ENCODE measurements around the gene BCO2. TPM values are rescaled to one million over a fixed set of nuclear protein-coding genes. Genes with fewer than 3 reads are reported as not detected.

BCO2 gene
- total RNA-seq, 3 donors from 2014 or later = 3.4 to 10.8 (median 5.2) TPM

DNA sequence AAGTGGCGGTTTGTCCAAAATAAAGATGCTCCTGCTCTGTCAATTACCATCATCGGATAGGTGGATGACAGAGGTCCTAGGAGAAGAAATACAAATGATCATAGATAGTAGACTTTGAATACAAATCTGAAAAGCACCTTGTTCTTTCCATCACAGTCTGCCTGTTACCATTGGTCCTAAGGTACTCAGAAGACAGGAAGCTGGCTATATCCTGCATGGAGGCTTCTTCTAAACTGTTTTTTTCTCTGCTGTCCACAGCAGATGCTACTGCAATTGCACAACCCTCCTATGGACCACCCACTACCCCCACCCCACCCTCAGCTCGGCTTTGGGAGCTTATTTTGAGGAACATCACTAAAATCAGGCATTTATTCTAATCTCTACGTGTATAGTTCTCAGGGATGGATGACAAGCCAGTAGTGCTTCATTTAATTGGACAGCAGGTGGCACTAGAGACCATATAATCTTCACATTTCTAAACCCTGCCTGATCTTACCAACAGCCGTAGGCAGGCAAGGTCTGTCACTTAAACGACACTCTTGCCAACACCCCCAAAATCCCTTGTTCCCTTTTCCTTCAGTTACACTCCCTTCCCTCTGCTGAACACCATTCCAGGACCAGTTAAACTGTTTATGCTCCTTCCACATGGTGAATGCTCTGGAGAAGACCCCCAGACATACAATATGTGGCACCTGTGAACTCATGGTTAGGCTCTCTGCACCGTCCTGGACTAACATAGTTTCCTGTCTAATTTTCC is 44.3 kb downstream of the BCO2 start:
- peak in 1 of 2 donors; percentile 34 for DNase-seq (ENCODE audit: low spot score in 2 of 2)
- Histone ChIP-seq H3K4me3 (no peak overlapping the region), H3K27me3 (no peaks in the 10 kb centered on the region), H3K9me3 (no peaks in the 10 kb centered on the region), H3K4me1 (no peaks in the 10 kb centered on the region), H3K27ac (no peak overlapping the region), H3K36me3 (no peaks in the 10 kb centered on the region)
- intact Hi-C loops (cut with DNase I; ENCODE audit: low total_unique reads) = loop anchor here (5.0 kb wide), 1 partner anchor 63 kb away; no protein-coding TSS in a partner anchor
- peak; percentile 51 to 90 (median 87) for TF ChIP-seq CTCF (IDR thresholded peaks at IDR 0.05)
- TF ChIP-seq POLR2A (IDR thresholded peaks at IDR 0.05) = no peak

- H3K27me3 ChIP-seq = no peaks in the 10 kb centered on the region
- no peaks in the 10 kb centered on the region for H3K4me1 ChIP-seq
- H3K4me3 ChIP-seq = no peak overlapping the region
- intact Hi-C loops (cut with DNase I; ENCODE audit: low total_unique reads) = loop anchor here (5.0 kb wide), 1 partner anchor 61 kb away; no protein-coding TSS in a partner anchor
- H3K9me3 ChIP-seq = no peaks in the 10 kb centered on the region
- no peak for TF ChIP-seq CTCF (IDR thresholded peaks at IDR 0.05)
- no peak for TF ChIP-seq POLR2AphosphoS5 (IDR thresholded peaks at IDR 0.05)
- no peak for TF ChIP-seq POLR2A (IDR thresholded peaks at IDR 0.05)
- peak overlapping the region; percentile 56 to 82 for H3K27ac ChIP-seq
- DNase-seq (ENCODE audit: low spot score in 2 of 2) = no peak
- no peaks in the 10 kb centered on the region for H3K36me3 ChIP-seq
Observed at GRCh38 chr11:112221274-112221835, 46.0 kb downstream of the BCO2 start.

DNA sequence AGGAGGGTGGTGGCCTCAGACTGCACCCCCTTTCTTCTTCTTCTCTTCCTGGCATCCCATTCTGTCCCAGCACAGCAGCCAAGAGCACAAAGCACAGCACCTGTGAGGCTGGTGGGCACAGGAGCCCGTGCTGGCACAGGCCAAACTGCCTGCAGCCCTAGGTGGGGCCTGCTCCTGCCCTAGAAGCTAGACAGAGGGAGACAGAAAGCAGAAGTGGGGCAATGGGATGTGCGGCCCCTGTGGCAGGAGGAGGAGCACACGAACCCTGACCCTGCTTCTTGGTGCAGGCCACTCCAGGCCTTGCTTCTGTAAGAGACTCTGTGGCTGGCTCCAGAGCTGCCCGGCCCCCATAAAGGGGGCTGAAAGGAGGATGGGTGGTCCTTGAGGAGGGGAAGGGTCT is 47.0 kb downstream of the BCO2 start:
- no peaks in the 10 kb centered on the region for H3K27me3 ChIP-seq
- H3K4me1 ChIP-seq = peaks cover 0 to 3% of the 10 kb centered on the region in 2 donors
- intact Hi-C loops (cut with DNase I; ENCODE audit: low total_unique reads) = loop anchor here (5.0 kb wide), 1 partner anchor 60 kb away; no protein-coding TSS in a partner anchor
- no peak overlapping the region for H3K4me3 ChIP-seq
- H3K27ac ChIP-seq = peak overlapping the region; percentile 56 to 82
- DNase-seq (ENCODE audit: low spot score in 2 of 2) = no peak
- H3K36me3 ChIP-seq = no peaks in the 10 kb centered on the region
- H3K9me3 ChIP-seq = no peaks in the 10 kb centered on the region
- TF ChIP-seq POLR2A (IDR thresholded peaks at IDR 0.05) (no peak), POLR2AphosphoS5 (IDR thresholded peaks at IDR 0.05) (no peak), CTCF (IDR thresholded peaks at IDR 0.05) (no peak)

DNA sequence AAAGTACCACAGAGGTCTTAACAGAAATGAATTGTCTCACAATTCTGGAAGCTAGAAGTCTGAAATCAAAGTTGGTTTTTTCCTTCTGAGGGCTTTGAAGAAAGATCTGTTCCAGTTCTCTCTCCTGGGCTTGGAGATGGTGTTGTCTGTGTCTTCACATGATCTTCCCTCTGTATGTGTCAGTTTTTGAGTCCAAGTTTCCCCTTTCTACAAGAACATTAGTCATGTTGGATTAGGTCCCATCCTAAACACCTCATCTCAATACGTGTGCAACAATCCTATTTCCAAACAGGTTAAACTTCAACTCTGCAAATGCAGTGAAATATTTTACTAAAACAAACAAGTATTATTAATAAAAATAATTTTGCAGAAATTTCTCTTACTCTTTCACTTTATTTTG is 47.8 kb downstream of the BCO2 start:
- no peak for DNase-seq (ENCODE audit: low spot score in 2 of 2)
- no peak overlapping the region for H3K4me3 ChIP-seq
- no peak overlapping the region for H3K27ac ChIP-seq
- intact Hi-C loops (cut with DNase I; ENCODE audit: low total_unique reads) = loop anchor here (5.0 kb wide), 1 partner anchor 59 kb away; no protein-coding TSS in a partner anchor
- H3K36me3 ChIP-seq = no peaks in the 10 kb centered on the region
- TF ChIP-seq POLR2A (IDR thresholded peaks at IDR 0.05) = no peak
- no peak for TF ChIP-seq POLR2AphosphoS5 (IDR thresholded peaks at IDR 0.05)
- no peak for TF ChIP-seq CTCF (IDR thresholded peaks at IDR 0.05)
- no peaks in the 10 kb centered on the region for H3K27me3 ChIP-seq
- H3K9me3 ChIP-seq = no peaks in the 10 kb centered on the region
- peaks cover 0 to 7% of the 10 kb centered on the region in 2 donors for H3K4me1 ChIP-seq

Data from breast epithelium (tissue), 4 donors.